Naive thymus-derived CD4-positive, alpha-beta T cell (primary cell): ENCODE measurements around the gene MARCHF3. TPM values are rescaled to one million over a fixed set of nuclear protein-coding genes. Genes with fewer than 3 reads are reported as not detected.
"Not testable (repeated sequence)": the region's sequence is repeated elsewhere in the genome, so short reads cannot be mapped to it uniquely, and the experiment has no call there.

Experiments
- ATAC-seq: fragments of 150-1000 bp; cut with Tn5 transposase; 2 replicates; pipeline ENCODE4 v1.10.0; 2021; ENCODE audit warnings: mild to moderate bottlenecking, moderate library complexity
- CTCF ChIA-PET: fragments of 350-600 bp; sonication (Branson Sonifier 250); formaldehyde crosslinking; loops from one replicate; lab custom pipeline; 2021; ENCODE audit warnings: antibody characterized with exemption; lab: Charles Lee
- POLR2A ChIA-PET: fragments of 350-600 bp; sonication (Branson Sonifier 250); formaldehyde crosslinking; loops from one replicate; lab custom pipeline; 2021; ENCODE audit warnings: antibody characterized with exemption, inconsistent platforms; lab: Charles Lee
- DNase-seq, 9 donors: peaks; one replicate each; pipeline versions ENCODE4 v3.0.0 to v3.0.0-alpha.2; 2020 to 2022; ENCODE audit warnings: mixed read lengths in 1 of 9
- H3K27ac ChIP-seq: one replicate; pipeline ENCODE4 v1.7.0; 2013; ENCODE audit warnings: mild to moderate bottlenecking, low read depth, low read length, moderate library complexity
- H3K27me3 ChIP-seq, 2 donors: one replicate each; pipeline ENCODE4 v1.7.0; 2013; ENCODE audit warnings: low read length in 2 of 2, mild to moderate bottlenecking in 2 of 2, moderate library complexity in 2 of 2; ENCODE audit not compliant: control insufficient read depth in 2 of 2, insufficient read depth in 2 of 2
- H3K36me3 ChIP-seq, 3 experiments: 1 replicate in 2 of 3; 2 replicates in 1 of 3; pipeline ENCODE4 v1.7.0; 2013; ENCODE audit warnings: low read length in 3 of 3, mild to moderate bottlenecking in 3 of 3, moderate library complexity in 1 of 3; ENCODE audit not compliant: insufficient read depth in 3 of 3, control insufficient read depth in 2 of 3
- H3K4me1 ChIP-seq, 2 donors: one replicate each; pipeline ENCODE4 v1.7.0; 2013; ENCODE audit warnings: low read length in 2 of 2, mild to moderate bottlenecking in 2 of 2, moderate library complexity in 1 of 2; ENCODE audit not compliant: control insufficient read depth in 2 of 2, insufficient read depth in 2 of 2
- H3K4me3 ChIP-seq: 2 replicates; pipeline ENCODE4 v1.7.0; 2013; ENCODE audit warnings: mild to moderate bottlenecking, low read length
- H3K9me3 ChIP-seq, 3 experiments: 1 replicate in 2 of 3; 2 replicates in 1 of 3; pipeline ENCODE4 v1.7.0; 2013; ENCODE audit warnings: low read length in 3 of 3; ENCODE audit not compliant: control insufficient read depth in 2 of 3
- H3K27ac Mint-ChIP-seq, 9 donors: one replicate each; pipeline ENCODE4 v1.8.0; 2020 to 2022; ENCODE audit warnings: mixed read lengths in 9 of 9, mild to moderate bottlenecking in 8 of 9, moderate library complexity in 5 of 9, inconsistent platforms in 2 of 9
- H3K27me3 Mint-ChIP-seq, 5 donors: one replicate each; pipeline ENCODE4 v1.8.0; 2021 to 2022; ENCODE audit warnings: mixed read lengths in 5 of 5, mild to moderate bottlenecking in 1 of 5
- H3K36me3 Mint-ChIP-seq, 5 donors: one replicate each; pipeline ENCODE4 v1.8.0; 2020 to 2022; ENCODE audit warnings: mixed read lengths in 5 of 5, mild to moderate bottlenecking in 3 of 5, inconsistent platforms in 1 of 5
- H3K4me1 Mint-ChIP-seq, 7 donors: one replicate each; pipeline ENCODE4 v1.8.0; 2020 to 2022; ENCODE audit warnings: mixed read lengths in 7 of 7, mild to moderate bottlenecking in 3 of 7, inconsistent platforms in 1 of 7
- H3K4me3 Mint-ChIP-seq, 10 donors: one replicate each; pipeline ENCODE4 v1.8.0; 2020 to 2022; ENCODE audit warnings: mild to moderate bottlenecking in 10 of 10, mixed read lengths in 10 of 10, moderate library complexity in 6 of 10, inconsistent platforms in 2 of 10
- H3K9me3 Mint-ChIP-seq, 11 donors: one replicate each; pipeline ENCODE4 v1.8.0; 2020 to 2022; ENCODE audit warnings: mixed read lengths in 11 of 11, mild to moderate bottlenecking in 4 of 11, inconsistent platforms in 1 of 11, moderate library complexity in 1 of 11
- intact Hi-C, 2 donors: fragments of 100-400 bp; cut with micrococcal nuclease; formaldehyde crosslinking; loops; one replicate each; pipeline ENCODE4 v1.15.1; 2023
- polyA plus RNA-seq, 2 donors: library from polyadenylated mRNA; unstranded; fragments of 300-500 nt; fragmentation: Illumina TruSeq; gene quantifications; one replicate each; pipeline ENCODE4 v1.2.3, GENCODE V29; 2021
- total RNA-seq, 6 experiments: library from RNA in 5 of 6; stranded (reverse) in 5 of 6; gene quantifications; 1 replicate in 5 of 6; 2 replicates in 1 of 6; pipeline ENCODE4 v1.2.3 and lab custom pipeline; 2021 to 2026

MARCHF3 gene
- total and polyA plus RNA-seq, 7 experiments from 2014 or later = 3.1 to 15.4 (median 13.0) TPM

- intact Hi-C loops = no loop called here
- POLR2A ChIA-PET = no interaction called here
- H3K27ac Mint-ChIP-seq = no peak overlapping the region
- H3K4me3 Mint-ChIP-seq = no peak overlapping the region
- no peak overlapping the region for H3K27ac ChIP-seq
- H3K4me1 ChIP-seq = no peaks in the 10 kb centered on the region
- peak; percentile 47 for ATAC-seq
- no peaks in the 10 kb centered on the region for H3K9me3 ChIP-seq
- DNase-seq = no peak
- no peaks in the 10 kb centered on the region for H3K27me3 ChIP-seq
- H3K9me3 Mint-ChIP-seq = peaks cover 0 to 2% (median 0%) of the 10 kb centered on the region in 11 donors
- peaks cover 3 to 16% (median 10%) of the 10 kb centered on the region in 7 donors for H3K4me1 Mint-ChIP-seq
- H3K4me3 ChIP-seq = no peak overlapping the region
- peaks cover 0 to 11% (median 4%) of the 10 kb centered on the region in 5 donors for H3K36me3 Mint-ChIP-seq
- H3K36me3 ChIP-seq = no peaks in the 10 kb centered on the region
- CTCF ChIA-PET = no interaction called here
- no peaks in the 10 kb centered on the region for H3K27me3 Mint-ChIP-seq
Observed at GRCh38 chr5:126947146-126948010, 83.0 kb downstream of the MARCHF3 start.

DNA sequence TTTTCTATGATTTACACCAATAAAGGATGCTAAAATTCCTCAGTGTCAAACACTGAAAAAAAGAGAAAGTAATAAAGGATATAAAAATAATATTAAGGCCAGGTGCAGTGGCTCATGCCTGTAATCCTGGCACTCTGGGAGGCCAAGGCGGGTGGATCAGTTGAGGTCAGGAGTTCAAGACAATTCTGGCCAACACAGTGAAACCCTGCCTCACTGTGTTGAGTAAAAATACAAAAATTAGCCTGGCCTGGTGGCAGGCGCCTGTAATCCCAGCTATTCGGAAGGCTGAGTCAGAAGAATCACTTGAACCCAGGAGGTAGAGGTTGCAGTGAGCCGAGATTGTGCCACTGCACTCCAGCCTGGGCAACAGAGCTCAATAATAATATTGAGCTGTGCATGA, 87.5 kb downstream of the MARCHF3 start:
- H3K4me1 ChIP-seq, H3K27ac ChIP-seq, H3K27me3 ChIP-seq, H3K9me3 ChIP-seq, H3K36me3 ChIP-seq, H3K4me1 Mint-ChIP-seq, DNase-seq, H3K4me3 Mint-ChIP-seq, intact Hi-C loops, CTCF ChIA-PET, H3K27me3 Mint-ChIP-seq, H3K9me3 Mint-ChIP-seq, H3K27ac Mint-ChIP-seq, H3K36me3 Mint-ChIP-seq, ATAC-seq, H3K4me3 ChIP-seq: not testable (repeated sequence)
- POLR2A ChIA-PET = interaction anchor here (0.6 kb wide), 1 partner anchor 86 kb away, joined by 3 read pairs; no protein-coding TSS in a partner anchor

DNA sequence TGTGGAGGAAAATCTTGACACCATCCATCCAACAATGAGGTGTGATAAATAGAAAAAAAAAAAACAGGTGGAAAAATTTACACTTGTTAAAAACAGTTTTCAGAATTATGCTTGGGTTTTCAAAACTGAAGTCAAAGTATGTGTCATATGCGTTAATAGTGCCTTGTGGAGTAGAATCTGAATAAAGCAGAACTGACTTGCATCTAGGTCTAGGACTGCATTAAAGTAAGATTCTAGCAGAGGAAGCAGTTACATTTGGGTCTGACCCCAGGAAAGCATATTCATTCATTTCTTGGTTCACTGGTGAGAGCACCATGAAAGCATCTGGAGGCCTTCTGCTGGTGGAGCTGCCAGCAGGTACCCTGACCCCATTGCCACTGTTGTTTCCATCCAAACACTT, 89.0 kb downstream of the MARCHF3 start:
- ChIA-PET CTCF (no interaction called here), POLR2A (no interaction called here)
- Histone ChIP-seq H3K27me3 (no peaks in the 10 kb centered on the region), H3K27ac (no peak overlapping the region), H3K36me3 (no peaks in the 10 kb centered on the region), H3K9me3 (no peaks in the 10 kb centered on the region), H3K4me1 (no peaks in the 10 kb centered on the region), H3K4me3 (no peak overlapping the region)
- no peak for ATAC-seq
- Mint-ChIP-seq H3K27me3 (no peaks in the 10 kb centered on the region), H3K4me3 (no peak overlapping the region), H3K9me3 (peaks cover 0 to 2% (median 0%) of the 10 kb centered on the region in 11 donors), H3K36me3 (peaks cover 0 to 8% (median 4%) of the 10 kb centered on the region in 5 donors), H3K4me1 (peaks cover 0 to 5% (median 0%) of the 10 kb centered on the region in 7 donors), H3K27ac (no peak overlapping the region)
- no peak for DNase-seq
- intact Hi-C loops = no loop called here

- DNase-seq (no peak), ATAC-seq (no peak)
- Histone ChIP-seq H3K27ac (no peak overlapping the region), H3K9me3 (no peaks in the 10 kb centered on the region), H3K27me3 (no peaks in the 10 kb centered on the region), H3K36me3 (no peaks in the 10 kb centered on the region), H3K4me3 (no peak overlapping the region), H3K4me1 (no peaks in the 10 kb centered on the region)
- intact Hi-C loops = no loop called here
- CTCF ChIA-PET = interaction anchor here (0.6 kb wide), 1 partner anchor 159 kb away, joined by 3 read pairs; no protein-coding TSS in a partner anchor
- Mint-ChIP-seq H3K9me3 (peaks cover 0 to 2% (median 0%) of the 10 kb centered on the region in 11 donors), H3K27me3 (no peaks in the 10 kb centered on the region), H3K36me3 (no peaks in the 10 kb centered on the region), H3K4me3 (no peak overlapping the region), H3K27ac (no peak overlapping the region), H3K4me1 (peaks cover 0 to 3% (median 0%) of the 10 kb centered on the region in 7 donors)
- POLR2A ChIA-PET = no interaction called here
Observed at GRCh38 chr5:126939887-126940286, 90.5 kb downstream of the MARCHF3 start.

DNA sequence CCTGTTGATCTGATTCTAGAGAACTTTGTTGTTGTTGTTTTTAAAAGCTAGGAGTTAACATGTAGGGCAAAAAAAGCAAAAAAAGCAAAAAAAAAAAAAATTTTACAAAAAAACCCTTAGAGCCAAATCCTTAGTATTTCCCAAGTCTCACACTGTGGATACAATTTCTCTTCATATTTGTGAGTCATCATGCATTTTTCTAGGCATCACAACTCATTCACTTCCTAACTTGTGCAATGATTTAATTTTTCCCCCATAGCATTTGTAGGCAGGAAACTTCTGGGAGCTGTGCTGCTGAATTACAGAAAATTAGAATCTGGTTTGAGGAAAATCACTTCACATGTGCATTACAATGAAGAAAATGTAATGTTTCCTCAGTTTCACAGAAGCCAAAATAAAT, 91.9 kb downstream of the MARCHF3 start:
- Mint-ChIP-seq H3K27me3 (no peaks in the 10 kb centered on the region), H3K27ac (no peak overlapping the region), H3K4me3 (no peak overlapping the region), H3K4me1 (no peaks in the 10 kb centered on the region), H3K9me3 (peaks cover 0 to 5% (median 0%) of the 10 kb centered on the region in 11 donors), H3K36me3 (peaks cover 0 to 3% (median 0%) of the 10 kb centered on the region in 5 donors)
- ATAC-seq (no peak), DNase-seq (no peak)
- Histone ChIP-seq H3K4me1 (no peaks in the 10 kb centered on the region), H3K27me3 (no peaks in the 10 kb centered on the region), H3K27ac (no peak overlapping the region), H3K4me3 (no peak overlapping the region), H3K9me3 (no peaks in the 10 kb centered on the region), H3K36me3 (no peaks in the 10 kb centered on the region)
- intact Hi-C loops = no loop called here
- ChIA-PET CTCF (interaction anchor here (0.6 kb wide), 1 partner anchor 116 kb away, joined by 3 read pairs; no protein-coding TSS in a partner anchor), POLR2A (interaction anchor here (0.9 kb wide), 1 partner anchor 10 kb away, joined by 6 read pairs; no protein-coding TSS in a partner anchor)

DNA sequence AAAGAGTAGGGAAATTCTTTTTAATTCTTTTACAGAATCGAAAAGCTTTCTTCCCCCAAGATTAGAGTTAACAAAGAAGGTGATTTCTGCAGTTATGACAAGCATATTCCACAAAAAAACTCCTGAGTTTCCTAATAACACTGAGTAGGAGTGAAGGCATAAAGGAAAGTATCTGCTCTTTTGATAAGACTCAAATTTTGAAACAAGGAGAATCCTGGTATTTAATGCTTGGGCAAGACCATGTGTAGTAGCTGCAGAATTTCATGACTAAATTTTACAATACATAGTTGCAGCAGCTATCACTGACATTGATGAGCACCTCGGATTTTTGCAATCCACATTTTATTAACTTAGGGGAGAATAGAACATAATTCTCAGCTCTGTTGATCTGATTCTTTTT, 92.6 kb downstream of the MARCHF3 start:
- DNase-seq (no peak), ATAC-seq (no peak)
- H3K4me1 Mint-ChIP-seq = no peaks in the 10 kb centered on the region
- no peak overlapping the region for H3K4me3 Mint-ChIP-seq
- CTCF ChIA-PET = no interaction called here
- no peak overlapping the region for H3K27ac Mint-ChIP-seq
- Histone ChIP-seq H3K4me1 (no peaks in the 10 kb centered on the region), H3K27ac (no peak overlapping the region), H3K4me3 (no peak overlapping the region), H3K36me3 (no peaks in the 10 kb centered on the region), H3K27me3 (no peaks in the 10 kb centered on the region), H3K9me3 (no peaks in the 10 kb centered on the region)
- peaks cover 0 to 5% (median 0%) of the 10 kb centered on the region in 11 donors for H3K9me3 Mint-ChIP-seq
- POLR2A ChIA-PET = no interaction called here
- no peaks in the 10 kb centered on the region for H3K27me3 Mint-ChIP-seq
- intact Hi-C loops = no loop called here
- peaks cover 0 to 3% (median 0%) of the 10 kb centered on the region in 5 donors for H3K36me3 Mint-ChIP-seq
